Mesenchymal stem cell (in vitro differentiated cells and primary cell): ENCODE data around the gene CYTH1.
A peak's percentile ranks its signal among the peaks of the same experiment; 100 is the strongest.

Experiments
- DNase-seq: peaks from one replicate; pipeline ENCODE4 v3.0.0-alpha.2; 2013
- H2AFZ ChIP-seq: one replicate; pipeline ENCODE4 v1.6.1; 2013; ENCODE audit warnings: low read depth, mild to moderate bottlenecking, control low read depth, inconsistent platforms, low read length, moderate library complexity
- H2AK5ac ChIP-seq: 2 replicates; pipeline ENCODE4 v1.6.1; 2013; ENCODE audit warnings: low read length, moderate library complexity, mild to moderate bottlenecking, inconsistent platforms; ENCODE audit not compliant: severe bottlenecking
- H2BK120ac ChIP-seq: one replicate; pipeline ENCODE4 v1.6.1; 2013; ENCODE audit warnings: low read depth, mild to moderate bottlenecking, inconsistent platforms, low read length, moderate library complexity
- H2BK12ac ChIP-seq, 2 experiments: one replicate each; pipeline ENCODE4 v1.6.1; 2013; ENCODE audit warnings: inconsistent platforms in 2 of 2, low read length in 2 of 2, mild to moderate bottlenecking in 2 of 2, moderate library complexity in 2 of 2, control low read depth in 1 of 2
- H2BK15ac ChIP-seq: one replicate; pipeline ENCODE4 v1.6.1; 2013; ENCODE audit warnings: mild to moderate bottlenecking, low read depth, inconsistent platforms; ENCODE audit not compliant: poor library complexity, severe bottlenecking
- H2BK5ac ChIP-seq: 2 replicates; pipeline ENCODE4 v1.6.1; 2013; ENCODE audit warnings: low read depth, mild to moderate bottlenecking, low read length, control low read depth, inconsistent platforms; ENCODE audit not compliant: poor library complexity, severe bottlenecking
- H3K14ac ChIP-seq, 2 experiments: one replicate each; pipeline ENCODE4 v1.6.1; 2013; ENCODE audit warnings: inconsistent platforms in 2 of 2, low read length in 2 of 2, control low read depth in 1 of 2, mild to moderate bottlenecking in 1 of 2, moderate library complexity in 1 of 2
- H3K18ac ChIP-seq, 2 experiments: one replicate each; pipeline ENCODE4 v1.6.1; 2013; ENCODE audit warnings: inconsistent platforms in 2 of 2, low read length in 2 of 2, control low read depth in 1 of 2, low read depth in 1 of 2, mild to moderate bottlenecking in 1 of 2
- H3K23ac ChIP-seq, 2 experiments: one replicate each; pipeline ENCODE4 v1.6.1; 2013; ENCODE audit warnings: inconsistent platforms in 2 of 2, low read length in 2 of 2, mild to moderate bottlenecking in 2 of 2, moderate library complexity in 2 of 2, control low read depth in 1 of 2
- H3K27ac ChIP-seq: 2 replicates; pipeline ENCODE4 v1.5.1; 2013; ENCODE audit warnings: mild to moderate bottlenecking, moderate library complexity, low read length, control low read depth, inconsistent platforms; ENCODE audit not compliant: poor library complexity, severe bottlenecking
- H3K27me3 ChIP-seq, 2 experiments: 2 replicates each; pipeline versions ENCODE4 v1.6.1 to v1.7.0; 2013; ENCODE audit warnings: low read length in 2 of 2, mild to moderate bottlenecking in 2 of 2, moderate library complexity in 2 of 2, control low read depth in 1 of 2, inconsistent platforms in 1 of 2; ENCODE audit not compliant: control insufficient read depth in 1 of 2, insufficient read depth in 1 of 2
- H3K36me3 ChIP-seq, 2 experiments: 2 replicates each; pipeline versions ENCODE4 v1.6.1 to v1.7.0; 2013; ENCODE audit warnings: low read length in 2 of 2, control low read depth in 1 of 2, inconsistent platforms in 1 of 2, low read depth in 1 of 2, mild to moderate bottlenecking in 1 of 2; ENCODE audit not compliant: insufficient read depth in 2 of 2, control insufficient read depth in 1 of 2
- H3K4ac ChIP-seq, 2 experiments: one replicate each; pipeline ENCODE4 v1.6.1; 2013; ENCODE audit warnings: inconsistent platforms in 2 of 2, low read length in 2 of 2, mild to moderate bottlenecking in 2 of 2, moderate library complexity in 2 of 2, control low read depth in 1 of 2, low read depth in 1 of 2
- H3K4me1 ChIP-seq: 2 replicates; pipeline ENCODE4 v1.6.1; 2013; ENCODE audit warnings: low read depth, low read length, control low read depth; ENCODE audit not compliant: control insufficient read depth, insufficient read depth
- H3K4me2 ChIP-seq: 2 replicates; pipeline ENCODE4 v1.6.1; 2013; ENCODE audit warnings: low read length, mild to moderate bottlenecking, inconsistent platforms; ENCODE audit not compliant: poor library complexity, severe bottlenecking
- H3K4me3 ChIP-seq, 2 experiments: 2 replicates each; pipeline versions ENCODE4 v1.5.1 to v1.7.0; 2013; ENCODE audit warnings: low read length in 2 of 2, mild to moderate bottlenecking in 2 of 2, control low read depth in 1 of 2, low read depth in 1 of 2; ENCODE audit not compliant: insufficient read depth in 1 of 2
- H3K79me1 ChIP-seq: replicated peaks from 2 replicates; pipeline ENCODE4 v1.6.1; 2013; ENCODE audit warnings: mild to moderate bottlenecking, control low read depth, low read length, inconsistent platforms; ENCODE audit not compliant: poor library complexity, severe bottlenecking
- H3K9ac ChIP-seq: 2 replicates; pipeline ENCODE4 v1.7.0; 2013; ENCODE audit warnings: mild to moderate bottlenecking, low read length, moderate library complexity
- H3K9me3 ChIP-seq: 2 replicates; pipeline ENCODE4 v1.7.0; 2013; ENCODE audit warnings: mild to moderate bottlenecking, low read length; ENCODE audit not compliant: control insufficient read depth
- H4K8ac ChIP-seq: one replicate; pipeline ENCODE4 v1.6.1; 2013; ENCODE audit warnings: inconsistent platforms, mild to moderate bottlenecking, low read length, moderate library complexity
- H4K91ac ChIP-seq: one replicate; pipeline ENCODE4 v1.6.1; 2013; ENCODE audit warnings: mild to moderate bottlenecking, low read length, inconsistent platforms
- WGBS: methylation state at CpG from one replicate; pipeline ENCODE4 v1.1.7; 2013; ENCODE audit warnings: mixed read lengths; 5-methylcytosine and 5-hydroxymethylcytosine counted together

CYTH1 gene

GRCh38 chr17:78819402-78819801 lies 37.3 kb upstream of the CYTH1 start:
- Histone ChIP-seq H3K36me3 (peaks cover 75 to 92% of the 10 kb centered on the region in 2 experiments), H2AFZ (no peak overlapping the region), H3K4me1 (peaks cover 21% of the 10 kb centered on the region), H4K8ac (no peak overlapping the region), H3K18ac (no peak overlapping the region), H2BK12ac (no peak overlapping the region), H3K9me3 (no peaks in the 10 kb centered on the region), H4K91ac (no peak overlapping the region), H3K9ac (no peak overlapping the region), H3K14ac (no peak overlapping the region), H3K4ac (no peak overlapping the region), H3K4me2 (no peak overlapping the region), H3K4me3 (no peak overlapping the region), H2BK5ac (no peak overlapping the region), H2AK5ac (no peak overlapping the region), H2BK15ac (no peak overlapping the region), H3K79me1 (peaks cover 36% of the 10 kb centered on the region), H2BK120ac (no peak overlapping the region), H3K23ac (no peak overlapping the region), H3K27ac (no peak overlapping the region), H3K27me3 (no peaks in the 10 kb centered on the region)
- WGBS, result 96% methylated on average over 8 of the region's 8 CpGs
- DNase-seq, result no peak

DNA sequence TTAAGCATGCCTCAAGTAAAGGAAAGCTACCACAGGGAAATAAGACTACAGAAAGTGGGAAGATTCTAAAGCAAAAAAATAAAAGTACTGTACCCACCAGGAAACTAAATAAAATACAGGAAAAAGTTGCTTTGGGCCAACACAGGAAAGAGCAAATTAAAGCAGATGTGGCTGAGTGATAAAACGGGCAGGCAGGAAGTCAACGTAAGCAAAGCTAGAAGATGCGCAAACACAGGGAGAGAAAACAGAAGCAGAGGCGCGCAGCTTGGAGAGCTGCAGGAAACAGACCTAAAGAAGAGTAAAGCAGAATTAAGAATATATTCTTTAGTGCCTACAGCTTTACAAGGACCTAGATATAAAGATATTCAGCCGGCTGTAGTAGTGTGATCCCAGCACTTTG lies 36.9 kb upstream of the CYTH1 start:
- H3K9me3 ChIP-seq, result no peaks in the 10 kb centered on the region
- DNase-seq, result peak; percentile 28
- no peak overlapping the region for H4K8ac ChIP-seq
- H3K4me2 ChIP-seq, result no peak overlapping the region
- no peak overlapping the region for H3K4me3 ChIP-seq
- no peak overlapping the region for H3K18ac ChIP-seq
- H3K79me1 ChIP-seq, result peaks cover 38% of the 10 kb centered on the region
- H3K36me3 ChIP-seq, result peaks cover 78 to 92% of the 10 kb centered on the region in 2 experiments
- 52% methylated on average over 4 of the region's 6 CpGs for WGBS
- H2AK5ac ChIP-seq, result no peak overlapping the region
- no peak overlapping the region for H3K14ac ChIP-seq
- H2BK120ac ChIP-seq, result no peak overlapping the region
- no peak overlapping the region for H3K4ac ChIP-seq
- no peak overlapping the region for H3K27ac ChIP-seq
- H2AFZ ChIP-seq, result no peak overlapping the region
- H3K4me1 ChIP-seq, result peaks cover 20% of the 10 kb centered on the region
- no peak overlapping the region for H3K23ac ChIP-seq
- H2BK5ac ChIP-seq, result no peak overlapping the region
- no peak overlapping the region for H3K9ac ChIP-seq
- no peaks in the 10 kb centered on the region for H3K27me3 ChIP-seq
- no peak overlapping the region for H2BK12ac ChIP-seq
- H4K91ac ChIP-seq, result no peak overlapping the region
- no peak overlapping the region for H2BK15ac ChIP-seq

DNA sequence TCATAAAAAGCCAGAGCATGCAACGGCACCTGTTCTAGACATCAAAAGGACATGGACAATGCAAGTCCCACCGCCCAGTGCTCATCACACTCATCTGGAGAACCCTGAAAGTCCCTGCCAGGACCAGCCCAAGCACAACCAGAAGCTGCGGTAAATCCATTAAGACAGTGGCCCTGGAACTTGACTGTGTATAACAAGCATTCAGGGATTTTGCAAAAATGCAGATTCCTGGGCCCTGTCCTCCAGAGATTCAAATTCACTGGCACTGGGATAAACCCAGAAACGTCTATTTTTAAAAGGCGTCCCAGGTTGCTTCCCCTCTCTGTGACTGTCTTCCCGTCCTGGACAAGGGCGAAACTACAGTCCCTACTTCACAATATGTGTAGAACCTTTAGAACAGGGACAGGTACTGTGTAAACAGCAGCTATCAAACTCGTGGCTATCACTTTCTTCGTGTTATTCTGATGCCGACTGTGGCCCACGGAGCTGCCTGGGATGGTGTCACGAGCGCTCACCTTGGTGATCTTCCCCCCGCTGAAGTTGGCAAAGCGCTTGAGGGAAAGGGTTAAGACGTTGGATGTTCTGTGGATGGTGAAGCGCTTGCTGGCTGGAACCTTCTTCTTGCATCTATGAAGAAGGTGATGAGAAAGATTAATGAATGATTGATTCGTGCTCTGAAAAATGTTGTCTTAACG lies 36.2 kb upstream of the CYTH1 start:
- H3K18ac ChIP-seq, result no peak overlapping the region
- no peak overlapping the region for H2BK15ac ChIP-seq
- no peak overlapping the region for H2BK120ac ChIP-seq
- H4K8ac ChIP-seq, result no peak overlapping the region
- H3K9me3 ChIP-seq, result no peaks in the 10 kb centered on the region
- H4K91ac ChIP-seq, result peak overlapping the region; percentile 45
- peaks cover 13% of the 10 kb centered on the region for H3K4me1 ChIP-seq
- H3K23ac ChIP-seq, result no peak overlapping the region
- H3K9ac ChIP-seq, result no peak overlapping the region
- H2BK5ac ChIP-seq, result no peak overlapping the region
- WGBS, result 96% methylated on average over 19 of the region's 19 CpGs
- DNase-seq, result no peak
- H3K4me2 ChIP-seq, result no peak overlapping the region
- peaks cover 78 to 92% of the 10 kb centered on the region in 2 experiments for H3K36me3 ChIP-seq
- no peak overlapping the region for H3K4me3 ChIP-seq
- no peaks in the 10 kb centered on the region for H3K27me3 ChIP-seq
- peak overlapping the region in 1 of 2 experiments; percentile 26 for H3K4ac ChIP-seq
- no peak overlapping the region for H2AFZ ChIP-seq
- no peak overlapping the region for H2AK5ac ChIP-seq
- no peak overlapping the region for H3K14ac ChIP-seq
- no peak overlapping the region for H3K27ac ChIP-seq
- no peak overlapping the region for H2BK12ac ChIP-seq
- H3K79me1 ChIP-seq, result peaks cover 36% of the 10 kb centered on the region

- Histone ChIP-seq H3K27me3 (no peaks in the 10 kb centered on the region), H3K4me1 (peaks cover 4% of the 10 kb centered on the region), H2AK5ac (no peak overlapping the region), H3K4me2 (no peak overlapping the region), H2BK120ac (no peak overlapping the region), H3K18ac (no peak overlapping the region), H3K9me3 (no peaks in the 10 kb centered on the region), H3K14ac (no peak overlapping the region), H3K23ac (no peak overlapping the region), H4K91ac (no peak overlapping the region), H2AFZ (no peak overlapping the region), H3K4me3 (no peak overlapping the region), H3K79me1 (peaks cover 33% of the 10 kb centered on the region), H3K27ac (no peak overlapping the region), H2BK5ac (no peak overlapping the region), H3K9ac (no peak overlapping the region), H2BK15ac (no peak overlapping the region), H4K8ac (no peak overlapping the region), H2BK12ac (no peak overlapping the region), H3K4ac (no peak overlapping the region), H3K36me3 (peaks cover 79 to 96% of the 10 kb centered on the region in 2 experiments)
- 94% methylated on average over 6 of the region's 6 CpGs for WGBS
- no peak for DNase-seq
Observed at GRCh38 chr17:78817123-78817522, 35.0 kb upstream of the CYTH1 start.
